Heart right ventricle (tissue), 16 donors: Measurements from ENCODE around the gene ARFGEF3. TPM values are rescaled to one million over a fixed set of nuclear protein-coding genes. Genes with fewer than 3 reads are reported as not detected.
A peak's percentile ranks its signal among the peaks of the same experiment; 100 is the strongest.

Experiments
- ATAC-seq, 8 donors: fragments of 200-7000 bp; cut with Tn5 transposase; one replicate each; pipeline ENCODE4 v1.9.1; 2020; ENCODE audit warnings: mild to moderate bottlenecking in 8 of 8, moderate library complexity in 8 of 8, moderate number of reproducible peaks in 1 of 8
- DNase-seq, 2 donors: peaks; one replicate each; pipeline ENCODE4 v3.0.0-alpha.2; 2020
- H3K27ac ChIP-seq, 10 donors: fragments of 200-600 bp; sonication (generic) in 2 of 10; one replicate each; pipeline versions ENCODE4 v1.5.0 to v1.8.0; 2020 to 2022; ENCODE audit warnings: mild to moderate bottlenecking in 3 of 10
- H3K27me3 ChIP-seq, 7 donors: fragments of 200-600 bp; one replicate each; pipeline ENCODE4 v1.8.0; 2021 to 2022; ENCODE audit warnings: mild to moderate bottlenecking in 2 of 7
- H3K36me3 ChIP-seq, 9 donors: fragments of 200-600 bp; sonication (generic) in 1 of 9; one replicate each; pipeline versions ENCODE4 v1.5.0 to v1.8.0; 2020 to 2022; ENCODE audit warnings: mild to moderate bottlenecking in 2 of 9
- H3K4me1 ChIP-seq, 9 donors: fragments of 200-600 bp; sonication (generic) in 1 of 9; one replicate each; pipeline versions ENCODE4 v1.5.0 to v1.8.0; 2020 to 2022; ENCODE audit warnings: mild to moderate bottlenecking in 4 of 9
- H3K4me3 ChIP-seq, 10 donors: fragments of 200-600 bp; sonication (generic) in 2 of 10; one replicate each; pipeline versions ENCODE4 v1.5.0 to v1.8.0; 2020 to 2022; ENCODE audit warnings: mild to moderate bottlenecking in 7 of 10, moderate library complexity in 2 of 10
- H3K9me3 ChIP-seq, 11 donors: fragments of 200-600 bp in 10 of 11; sonication (generic) in 2 of 11; one replicate each; pipeline versions ENCODE4 v1.5.0 to v1.8.0; 2013 to 2022; ENCODE audit warnings: mild to moderate bottlenecking in 2 of 11, control low read depth in 1 of 11, moderate library complexity in 1 of 11
- CTCF ChIP-seq, 9 donors: fragments of 200-600 bp; sonication (generic) in 2 of 9; IDR thresholded peaks; one replicate each; pipeline versions ENCODE4 v1.5.0 to v1.8.0; 2021 to 2022; ENCODE audit warnings: antibody characterized with exemption in 9 of 9, mild to moderate bottlenecking in 5 of 9, moderate library complexity in 1 of 9
- WGBS, 2 donors: extraction: QIAGEN DNeasy Blood & Tissue Kit; methylation state at CpG; one replicate each; pipeline ENCODE4 v1.1.7; 2013; ENCODE audit warnings: inconsistent platforms in 1 of 2; 5-methylcytosine and 5-hydroxymethylcytosine counted together
- intact Hi-C, 10 donors: fragments of 100-400 bp; cut with DNase I; formaldehyde crosslinking; loops; one replicate each; pipeline versions ENCODE4 v1.11.1 to v1.14.2; 2022
- polyA plus RNA-seq, 2 donors: library from polyadenylated mRNA; stranded (reverse); fragments of 200-250 nt; gene quantifications; one replicate each; pipeline ENCODE4 v1.2.3, GENCODE V29; 2013
- total RNA-seq, 10 donors: library from RNA; stranded (reverse); fragmentation: NEBNext Ultra II Directional in 3 of 10; extraction: Animal tissue kit (Norgen Biotek cat#: 25700) in 3 of 10; gene quantifications; one replicate each; pipeline versions ENCODE4 v1.2.1 to v1.2.4, GENCODE V29; 2021 to 2023
- donor health status: Arrhythmogenic right ventricular cardiomyopathy.
- donor health status: ischemic (EF 13 %, LVEDD 7.1; RV severe dilation, severe dysfunction).
- donor health status: healthy with polysubstance abuse.
- donor health status: DM: no; HTN: yes; CAD: no.
- donor health status: DM: no; HTN: no; CAD: no.
- donor health status: ischemic (EF 25% LVEDD 6.9; RV normal size, moderate dysfunction).
- donor health status: ischemic (EF 25% LVEDD 5.7; RV mildly dilated, moderate dysfunction).
- donor health status: healthy.
- donor health status: DM: yes; HTN: yes; CAD: no.
- donor health status: Ischemic cardiomyopathy.
- donor health status: ischemic (EF 35%, LVEDD 5.7; RV mildly dilated, moderate dysfunction).
- donor health status: nonischemic (EF 11% LVEDD 7.7; RV severe dilation, severe dysfunction).
- donor health status: DM: yes; HTN: yes; CAD: no.
- donor health status: PGD.
- donor health status: ischemic (EF 29% LVEDD 5.4; RV normal size, mild dysfunction).
- donor health status: nonischemic (EF 23%, LVEDD 6.1; RV moderate dilation, normal function).

Gene ARFGEF3
- total and polyA plus RNA-seq, 12 donors = 0.33 to 11.1 (median 3.3) TPM

GRCh38 chr6:138162111-138162954 lies 594 bp downstream of the ARFGEF3 start:
- peaks cover 0 to 23% (median 16%) of the 10 kb centered on the region in 9 donors for H3K4me1 ChIP-seq
- no peaks in the 10 kb centered on the region for H3K36me3 ChIP-seq
- no peak for TF ChIP-seq CTCF (IDR thresholded peaks at IDR 0.05)
- ATAC-seq (peak in 5 of 8 donors; percentile 5 to 31 (median 29)), DNase-seq (peak in 1 of 2 donors; percentile 21)
- intact Hi-C loops = no loop called here
- no peaks in the 10 kb centered on the region for H3K9me3 ChIP-seq
- WGBS, 2 donors = 5 to 6% methylated on average over 53 of the region's 53 CpGs
- H3K4me3 ChIP-seq = peak overlapping the region; percentile 51 to 90 (median 70)
- H3K27ac ChIP-seq = peak overlapping the region in 6 of 10 donors; percentile 25 to 53 (median 40)
- peaks cover 0 to 67% (median 7%) of the 10 kb centered on the region in 7 donors for H3K27me3 ChIP-seq

- Histone ChIP-seq H3K36me3 (no peaks in the 10 kb centered on the region), H3K27ac (no peak overlapping the region), H3K4me1 (peaks cover 0 to 20% (median 16%) of the 10 kb centered on the region in 9 donors), H3K27me3 (peaks cover 0 to 64% (median 7%) of the 10 kb centered on the region in 7 donors), H3K4me3 (peak overlapping the region in 6 of 10 donors; percentile 69 to 90 (median 72)), H3K9me3 (no peaks in the 10 kb centered on the region)
- TF ChIP-seq CTCF (IDR thresholded peaks at IDR 0.05) = no peak
- intact Hi-C loops = no loop called here
- 77 to 79% methylated on average over 5 of the region's 5 CpGs for WGBS, 2 donors
- ATAC-seq (no peak), DNase-seq (no peak)
These were observed 1.3 kb downstream of the ARFGEF3 start for GRCh38 chr6:138162955-138163575.

- Histone ChIP-seq H3K27ac (no peak overlapping the region), H3K4me3 (no peak overlapping the region), H3K36me3 (no peaks in the 10 kb centered on the region), H3K4me1 (no peaks in the 10 kb centered on the region), H3K27me3 (peaks cover 0 to 6% (median 0%) of the 10 kb centered on the region in 7 donors), H3K9me3 (peaks cover 0 to 36% (median 20%) of the 10 kb centered on the region in 11 donors)
- intact Hi-C loops = no loop called here
- WGBS, 2 donors = 86 to 87% methylated on average over 2 of the region's 2 CpGs
- DNase-seq (no peak), ATAC-seq (no peak)
- TF ChIP-seq CTCF (IDR thresholded peaks at IDR 0.05) = no peak
These were observed 13.9 kb downstream of the ARFGEF3 start for GRCh38 chr6:138175596-138175995.

GRCh38 chr6:138176652-138177232 lies 15.0 kb downstream of the ARFGEF3 start:
- Histone ChIP-seq H3K4me3 (no peak overlapping the region), H3K4me1 (no peaks in the 10 kb centered on the region), H3K27me3 (peaks cover 0 to 6% (median 0%) of the 10 kb centered on the region in 7 donors), H3K36me3 (no peaks in the 10 kb centered on the region), H3K9me3 (peaks cover 0 to 36% (median 20%) of the 10 kb centered on the region in 11 donors), H3K27ac (no peak overlapping the region)
- WGBS, 2 donors = 94 to 99% methylated on average over 2 of the region's 2 CpGs
- no peak for TF ChIP-seq CTCF (IDR thresholded peaks at IDR 0.05)
- no peak for ATAC-seq
- intact Hi-C loops = no loop called here
- DNase-seq = no peak
